Measurements from ENCODE around the gene PIP5K1C.
"Not testable (repeated sequence)": the region's sequence is repeated elsewhere in the genome, so short reads cannot be mapped to it uniquely, and the experiment has no call there.

The PIP5K1C gene

DNA sequence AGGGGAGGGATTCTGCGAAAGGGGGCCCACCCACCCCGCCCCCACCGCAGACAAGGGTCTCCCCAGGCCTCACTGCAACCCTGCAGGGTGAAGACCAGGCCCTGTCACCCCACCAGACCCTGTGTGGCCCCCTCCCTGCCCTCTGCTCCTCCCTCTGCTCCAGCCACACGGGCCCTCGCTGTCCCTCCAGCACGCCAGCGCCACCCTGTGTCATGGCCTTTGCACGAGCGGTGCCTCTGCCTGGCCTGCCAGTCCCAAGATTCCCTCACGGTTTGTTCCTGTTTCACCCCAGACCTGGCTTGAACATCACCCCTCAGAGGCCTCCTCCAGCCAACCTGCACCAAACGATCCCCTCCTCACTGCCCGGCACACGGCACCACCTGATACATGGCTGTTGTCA is 27.3 kb downstream of the PIP5K1C start:
- Histone ChIP-seq H3K4me3 (ENCODE audit: low read length) (no peak overlapping the region), H3K9ac (ENCODE audit: low read length) (no peak overlapping the region), H3K4me1 (ENCODE audit: control insufficient read depth, insufficient read depth, low read length) (peaks cover 39% of the 10 kb centered on the region), H3K27ac (ENCODE audit: low read depth, low read length) (peak overlapping the region; percentile 79), H3K36me3 (ENCODE audit: control insufficient read depth, insufficient read depth, low read length) (no peaks in the 10 kb centered on the region), H3K27me3 (ENCODE audit: control insufficient read depth, insufficient read depth, low read length) (no peaks in the 10 kb centered on the region)

DNA sequence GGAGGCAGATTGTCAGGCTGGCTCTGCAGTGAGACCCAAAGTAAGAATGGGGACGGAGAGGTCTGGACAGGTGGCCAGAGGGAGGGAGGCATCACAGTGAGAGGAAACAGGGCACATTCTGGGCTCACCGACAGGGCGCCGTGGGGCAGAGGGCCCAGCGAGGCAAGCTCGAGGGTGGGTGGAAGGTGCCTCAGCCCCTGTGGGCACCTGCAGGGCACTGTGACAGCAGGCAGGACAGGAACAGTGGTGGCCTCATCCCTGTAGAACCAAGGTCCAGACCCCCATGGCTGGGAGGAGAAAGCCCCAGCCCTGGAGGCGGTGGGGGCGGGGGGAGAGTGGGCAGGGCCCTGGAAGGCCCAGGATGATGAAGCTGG is 27.7 kb downstream of the PIP5K1C start:
- Histone ChIP-seq H3K4me1 (ENCODE audit: control insufficient read depth, insufficient read depth, low read length) (peaks cover 42% of the 10 kb centered on the region), H3K9ac (ENCODE audit: low read length) (no peak overlapping the region), H3K27me3 (ENCODE audit: control insufficient read depth, insufficient read depth, low read length) (no peaks in the 10 kb centered on the region), H3K27ac (ENCODE audit: low read depth, low read length) (peak overlapping the region; percentile 100), H3K36me3 (ENCODE audit: control insufficient read depth, insufficient read depth, low read length) (no peaks in the 10 kb centered on the region), H3K4me3 (ENCODE audit: low read length) (no peak overlapping the region)

DNA sequence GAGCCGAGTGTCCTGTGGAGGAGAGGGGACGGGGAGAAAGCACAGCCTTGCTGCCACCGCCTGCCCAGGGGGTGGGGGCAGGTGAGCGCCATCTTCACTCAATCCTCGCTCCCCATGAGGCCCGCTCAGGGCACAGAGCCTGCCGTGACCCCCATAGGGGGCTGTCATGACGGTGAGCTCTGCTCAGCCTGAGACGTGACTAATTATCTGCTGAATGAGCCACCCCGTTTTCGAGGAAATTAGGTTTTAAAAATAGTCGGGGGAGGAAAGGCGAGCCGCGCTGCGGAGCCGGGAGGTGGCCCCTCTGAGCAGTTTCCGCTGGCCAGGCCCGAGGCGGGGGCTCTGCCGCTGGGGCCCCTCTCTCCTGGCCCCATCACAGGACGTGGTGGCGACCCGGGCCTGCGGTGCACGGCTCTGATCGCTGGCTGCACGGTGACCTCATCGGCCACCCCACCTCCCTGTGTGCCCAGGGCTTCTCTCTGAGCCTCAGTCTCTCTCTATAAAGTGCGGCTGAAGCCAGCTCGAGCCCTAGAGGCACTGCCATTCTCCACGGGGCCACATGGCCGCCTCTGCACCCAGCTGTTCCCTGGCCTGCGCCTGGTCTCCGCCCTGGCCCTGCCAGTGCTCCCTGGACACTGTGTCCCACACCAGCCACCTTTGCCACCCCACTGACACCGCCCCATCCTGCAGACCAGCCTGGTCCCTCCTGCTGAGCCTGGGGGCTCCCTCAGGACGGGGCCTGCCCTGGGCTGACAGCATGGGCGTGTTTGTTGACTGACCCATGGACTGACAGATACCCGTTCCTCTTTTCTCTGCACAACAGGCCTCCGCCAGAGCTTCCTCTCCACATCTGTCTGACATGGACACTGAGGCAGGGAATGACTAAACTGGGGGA is 28.3 kb downstream of the PIP5K1C start:
- peaks cover 42% of the 10 kb centered on the region for H3K4me1 ChIP-seq (ENCODE audit: control insufficient read depth, insufficient read depth, low read length)
- H3K9ac ChIP-seq (ENCODE audit: low read length), result peak overlapping the region; percentile 34
- peak overlapping the region; percentile 69 for H3K4me3 ChIP-seq (ENCODE audit: low read length)
- peak overlapping the region; percentile 100 for H3K27ac ChIP-seq (ENCODE audit: low read depth, low read length)
- no peaks in the 10 kb centered on the region for H3K27me3 ChIP-seq (ENCODE audit: control insufficient read depth, insufficient read depth, low read length)
- no peaks in the 10 kb centered on the region for H3K36me3 ChIP-seq (ENCODE audit: control insufficient read depth, insufficient read depth, low read length)

DNA sequence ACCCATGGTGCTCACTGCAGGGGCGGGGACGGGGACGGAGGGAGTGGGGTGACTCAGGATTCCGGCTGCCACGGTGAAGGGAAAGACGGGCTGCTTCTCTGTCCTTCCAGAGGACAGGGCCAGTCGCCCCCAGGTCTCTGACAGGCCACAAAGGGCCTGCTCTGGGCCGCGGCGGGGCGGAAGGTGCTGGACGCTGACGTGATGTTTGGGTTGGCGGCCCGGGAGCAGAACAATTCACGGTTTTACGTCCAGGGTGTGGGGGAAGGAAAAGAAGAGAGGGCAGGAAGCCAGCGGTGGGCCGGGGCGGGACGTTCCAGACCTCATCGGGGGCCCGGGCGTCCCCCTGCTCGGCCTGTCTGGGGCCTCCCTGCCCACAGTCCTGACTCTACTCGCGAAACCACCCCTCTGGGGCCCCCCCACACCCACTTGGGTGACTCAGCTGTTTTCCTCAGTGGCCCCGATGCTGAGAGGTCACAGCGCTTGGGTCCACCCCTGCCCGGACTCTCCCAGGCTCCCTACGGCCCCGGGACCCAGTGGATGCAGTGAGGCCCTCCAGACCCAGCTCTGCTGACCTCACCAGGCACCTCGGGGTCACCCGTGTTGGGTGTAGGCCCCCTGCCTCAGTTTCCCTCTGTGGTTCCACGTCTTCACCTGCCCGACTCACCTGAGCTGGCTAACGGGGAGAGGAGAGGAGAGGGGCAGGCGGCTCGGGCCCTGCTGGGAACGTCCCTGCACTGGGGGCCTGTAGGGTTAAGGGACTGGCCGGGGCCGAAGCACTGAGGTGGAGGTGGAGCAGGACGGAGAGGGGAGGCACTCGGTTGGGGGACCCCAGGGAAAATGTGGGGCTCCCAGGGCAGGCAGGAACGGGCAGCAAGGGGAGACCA is 29.2 kb downstream of the PIP5K1C start:
- Histone ChIP-seq H3K4me3 (ENCODE audit: low read length) (peak overlapping the region; percentile 69), H3K9ac (ENCODE audit: low read length) (peak overlapping the region; percentile 89), H3K27me3 (ENCODE audit: control insufficient read depth, insufficient read depth, low read length) (no peaks in the 10 kb centered on the region), H3K4me1 (ENCODE audit: control insufficient read depth, insufficient read depth, low read length) (peaks cover 42% of the 10 kb centered on the region), H3K27ac (ENCODE audit: low read depth, low read length) (peak overlapping the region; percentile 100), H3K36me3 (ENCODE audit: control insufficient read depth, insufficient read depth, low read length) (no peaks in the 10 kb centered on the region)

DNA sequence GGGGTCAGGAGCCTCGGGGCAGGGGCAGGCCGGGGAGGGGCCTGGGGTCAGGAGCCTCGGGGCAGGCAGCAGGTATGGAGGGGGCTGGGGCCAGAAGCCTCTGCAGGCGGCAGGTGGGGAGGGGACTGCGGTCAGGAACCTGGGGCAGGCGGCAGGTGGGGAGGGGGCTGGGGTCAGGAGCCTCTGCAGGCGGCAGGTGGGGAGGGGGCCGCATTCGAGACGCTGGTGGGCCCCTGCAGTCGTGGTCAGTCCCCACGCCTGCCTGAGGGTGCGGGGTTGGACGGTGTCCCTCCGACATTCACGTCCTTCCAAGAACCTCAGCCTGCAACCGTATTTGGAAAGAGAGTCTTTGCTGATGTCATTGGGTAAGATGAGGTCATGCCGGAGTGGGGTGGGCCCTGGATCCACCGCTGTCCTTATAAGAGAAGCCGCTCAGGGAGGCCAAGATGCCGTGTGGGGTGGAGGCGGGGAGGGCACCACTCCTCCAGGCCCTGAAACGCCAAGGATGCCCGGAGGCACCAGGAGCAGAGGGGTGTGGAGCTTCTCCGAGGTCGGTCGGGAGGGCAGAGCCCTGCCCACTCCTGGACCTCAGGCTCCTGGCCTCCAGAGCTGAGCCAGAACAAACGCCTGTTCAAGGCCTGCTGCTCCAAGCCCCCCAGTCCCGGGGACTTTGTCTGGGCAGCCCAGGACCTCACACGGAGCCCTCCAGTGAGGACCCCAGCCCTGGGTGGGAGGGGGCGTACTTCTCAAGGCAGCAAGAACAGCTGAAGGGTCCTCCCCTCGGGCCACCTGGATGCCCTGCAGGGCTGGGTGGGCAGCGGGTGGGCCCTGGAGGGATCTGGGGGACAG is 30.1 kb downstream of the PIP5K1C start:
- peaks cover 42% of the 10 kb centered on the region for H3K4me1 ChIP-seq (ENCODE audit: control insufficient read depth, insufficient read depth, low read length)
- H3K9ac ChIP-seq (ENCODE audit: low read length), result peak overlapping the region; percentile 89
- H3K4me3 ChIP-seq (ENCODE audit: low read length), result peak overlapping the region; percentile 69
- peak overlapping the region; percentile 100 for H3K27ac ChIP-seq (ENCODE audit: low read depth, low read length)
- no peaks in the 10 kb centered on the region for H3K27me3 ChIP-seq (ENCODE audit: control insufficient read depth, insufficient read depth, low read length)
- no peaks in the 10 kb centered on the region for H3K36me3 ChIP-seq (ENCODE audit: control insufficient read depth, insufficient read depth, low read length)

DNA sequence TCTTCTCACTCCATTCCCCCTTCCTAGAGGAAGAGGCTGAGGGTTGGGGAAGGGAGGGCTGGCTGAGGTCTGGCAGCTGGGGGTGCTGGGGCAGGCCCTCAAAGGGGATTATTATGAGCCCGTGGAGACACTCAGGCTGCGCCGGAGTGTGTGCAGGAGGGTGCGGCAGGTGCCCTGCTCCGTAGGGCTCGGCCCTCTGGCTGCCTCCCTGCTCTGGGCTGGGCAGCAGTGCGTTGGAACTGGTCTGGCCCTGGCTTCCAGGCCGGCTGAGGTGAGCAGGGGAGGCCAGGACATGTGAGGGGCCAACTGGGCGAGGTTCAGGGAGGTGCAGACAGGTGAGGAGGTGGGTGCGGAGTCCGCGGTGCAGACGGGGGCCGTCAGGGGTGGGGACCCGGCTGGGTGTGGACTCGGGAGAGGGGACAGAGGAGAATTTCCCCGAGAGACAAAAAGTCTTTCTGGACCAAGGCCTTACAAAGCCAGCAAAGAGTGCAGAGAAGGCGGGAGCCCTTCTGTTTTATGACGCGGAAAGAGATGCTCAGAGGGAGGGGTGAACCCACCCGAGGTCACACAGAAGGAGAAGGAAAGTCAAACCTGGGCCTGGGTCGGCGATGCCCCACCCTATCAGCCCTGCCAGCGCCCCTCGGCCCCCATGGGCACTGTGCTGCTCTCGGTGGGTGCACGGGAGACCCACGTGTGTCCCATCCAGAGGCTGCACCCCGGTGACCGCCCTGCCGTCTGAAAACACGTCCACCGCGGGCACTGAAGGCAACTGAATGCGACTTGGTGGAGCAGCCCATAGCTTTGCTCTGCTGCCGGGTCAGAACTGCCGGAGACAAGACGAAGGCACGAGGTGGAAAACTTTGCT is 31.0 kb downstream of the PIP5K1C start:
- H3K27me3 ChIP-seq (ENCODE audit: control insufficient read depth, insufficient read depth, low read length), result no peaks in the 10 kb centered on the region
- peak overlapping the region; percentile 19 for H3K4me3 ChIP-seq (ENCODE audit: low read length)
- H3K4me1 ChIP-seq (ENCODE audit: control insufficient read depth, insufficient read depth, low read length), result peaks cover 42% of the 10 kb centered on the region
- peak overlapping the region; percentile 100 for H3K27ac ChIP-seq (ENCODE audit: low read depth, low read length)
- H3K9ac ChIP-seq (ENCODE audit: low read length), result no peak overlapping the region
- H3K36me3 ChIP-seq (ENCODE audit: control insufficient read depth, insufficient read depth, low read length), result no peaks in the 10 kb centered on the region

DNA sequence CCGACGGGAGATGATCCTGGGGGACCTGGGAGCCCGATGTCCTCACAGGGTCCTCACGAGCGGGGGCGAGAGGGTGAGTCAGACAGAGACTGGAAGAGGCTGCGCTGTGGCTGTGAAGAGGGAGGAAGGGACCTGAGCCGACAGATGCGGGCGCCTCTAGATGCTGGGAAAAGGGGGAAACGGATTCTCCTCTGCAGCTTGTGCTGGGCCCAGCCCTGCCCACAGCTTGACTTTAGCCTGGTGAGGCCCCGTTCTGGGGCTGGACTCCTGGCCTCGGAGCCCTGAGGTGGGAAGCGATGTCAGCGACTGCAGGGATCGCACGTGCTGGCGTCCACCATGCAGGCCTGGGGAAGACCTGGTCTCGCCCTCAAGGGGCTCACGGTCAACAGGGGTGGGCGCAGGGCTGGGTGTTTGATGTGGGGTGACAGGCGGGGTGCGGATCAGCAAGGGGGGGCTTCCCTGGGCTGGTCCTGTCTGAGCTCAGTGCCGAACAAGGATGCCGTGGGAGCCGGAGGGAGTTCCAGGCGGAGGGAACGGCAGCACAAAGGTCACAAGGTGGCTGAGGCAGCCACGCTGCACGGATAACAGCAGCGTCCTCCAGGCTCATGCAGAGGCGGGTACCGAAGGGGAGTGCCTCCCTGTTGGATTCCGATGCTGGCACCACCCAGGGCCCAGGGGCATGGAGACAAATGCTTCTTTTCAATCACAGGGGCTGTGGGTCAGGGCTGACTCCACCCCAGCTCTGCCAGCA is 31.8 kb downstream of the PIP5K1C start:
- no peak overlapping the region for H3K9ac ChIP-seq (ENCODE audit: low read length)
- H3K36me3 ChIP-seq (ENCODE audit: control insufficient read depth, insufficient read depth, low read length), result peaks cover 7% of the 10 kb centered on the region
- H3K4me1 ChIP-seq (ENCODE audit: control insufficient read depth, insufficient read depth, low read length), result peaks cover 42% of the 10 kb centered on the region
- peak overlapping the region; percentile 19 for H3K4me3 ChIP-seq (ENCODE audit: low read length)
- peak overlapping the region; percentile 100 for H3K27ac ChIP-seq (ENCODE audit: low read depth, low read length)
- no peaks in the 10 kb centered on the region for H3K27me3 ChIP-seq (ENCODE audit: control insufficient read depth, insufficient read depth, low read length)

DNA sequence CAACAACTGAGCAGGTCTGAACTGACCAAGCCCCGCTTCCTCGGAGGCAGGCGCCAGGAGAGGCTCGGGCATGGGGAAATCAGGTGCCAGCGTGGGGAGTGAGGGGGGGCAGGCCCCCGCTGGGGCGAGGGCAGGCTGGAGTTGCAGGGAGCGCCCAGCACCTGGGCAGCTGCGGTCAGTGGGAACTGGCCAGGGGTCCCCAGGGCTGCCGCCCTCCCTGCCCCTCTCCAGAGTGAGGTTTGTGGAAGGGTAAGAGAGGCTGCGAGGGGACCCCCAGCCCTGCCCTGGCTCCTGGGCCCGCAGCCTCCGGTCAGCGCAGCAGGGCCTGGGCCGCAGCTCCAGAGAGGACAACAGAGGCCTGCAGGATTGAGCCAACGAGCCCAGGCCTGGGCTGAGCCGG is 32.5 kb downstream of the PIP5K1C start:
- H3K4me3 ChIP-seq (ENCODE audit: low read length), result no peak overlapping the region
- H3K27me3 ChIP-seq (ENCODE audit: control insufficient read depth, insufficient read depth, low read length), result no peaks in the 10 kb centered on the region
- peaks cover 39% of the 10 kb centered on the region for H3K4me1 ChIP-seq (ENCODE audit: control insufficient read depth, insufficient read depth, low read length)
- peaks cover 12% of the 10 kb centered on the region for H3K36me3 ChIP-seq (ENCODE audit: control insufficient read depth, insufficient read depth, low read length)
- peak overlapping the region; percentile 100 for H3K27ac ChIP-seq (ENCODE audit: low read depth, low read length)
- H3K9ac ChIP-seq (ENCODE audit: low read length), result no peak overlapping the region

DNA sequence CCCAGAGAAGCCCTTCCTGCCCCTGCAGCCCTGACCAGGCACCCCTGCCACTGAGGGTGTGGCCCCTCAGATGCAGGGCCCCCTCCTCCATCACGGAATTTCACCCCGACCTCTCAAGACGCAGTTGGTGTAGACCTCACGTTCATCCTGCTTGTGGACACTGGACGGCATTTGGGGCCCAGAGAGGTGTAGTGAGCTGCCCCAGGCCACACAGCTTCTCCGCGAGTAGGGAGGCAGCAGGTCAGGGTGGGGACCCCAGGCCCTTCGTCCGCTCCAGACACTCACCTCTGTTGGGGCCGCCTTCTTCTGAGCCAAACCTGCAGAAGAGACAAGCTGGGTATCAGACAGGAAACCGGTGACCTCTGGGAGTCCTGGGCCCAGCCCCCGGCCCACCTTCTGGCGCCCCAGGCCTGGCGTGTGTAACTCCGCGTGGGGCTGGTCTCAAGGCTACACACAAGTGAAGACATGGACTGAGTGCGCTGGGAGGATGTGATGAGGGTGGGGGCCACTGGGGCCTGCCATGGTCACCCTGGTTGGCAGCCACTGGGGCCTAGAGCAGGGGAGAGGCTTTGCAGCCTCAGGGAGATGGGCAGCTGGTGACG is 33.1 kb downstream of the PIP5K1C start:
- Histone ChIP-seq H3K27ac (ENCODE audit: low read depth, low read length) (peak overlapping the region; percentile 100), H3K27me3 (ENCODE audit: control insufficient read depth, insufficient read depth, low read length) (no peaks in the 10 kb centered on the region)

DNA sequence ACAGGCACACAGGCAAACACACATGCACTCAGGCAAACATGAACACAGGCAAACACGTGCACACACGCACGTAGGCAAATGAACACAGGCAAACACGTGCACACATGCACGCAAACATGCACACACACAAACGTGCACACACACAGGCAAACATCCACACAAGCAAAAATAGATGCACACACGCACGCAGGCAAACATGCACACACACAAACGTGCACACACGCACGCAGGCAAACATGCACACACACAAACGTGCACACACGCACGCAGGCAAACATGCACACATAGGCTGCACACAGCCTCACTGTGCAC is 33.8 kb downstream of the PIP5K1C start:
- not testable (repeated sequence) for H3K4me3 ChIP-seq (ENCODE audit: low read length); H3K9ac ChIP-seq (ENCODE audit: low read length); H3K27ac ChIP-seq (ENCODE audit: low read depth, low read length); H3K27me3 ChIP-seq (ENCODE audit: control insufficient read depth, insufficient read depth, low read length)
- Histone ChIP-seq H3K4me1 (ENCODE audit: control insufficient read depth, insufficient read depth, low read length) (peaks cover 29% of the 10 kb centered on the region), H3K36me3 (ENCODE audit: control insufficient read depth, insufficient read depth, low read length) (peaks cover 17% of the 10 kb centered on the region)

More for the DNA sequence above, 33.1 kb downstream of the PIP5K1C start:
- H3K9ac ChIP-seq (ENCODE audit: low read length), result no peak overlapping the region
- peaks cover 14% of the 10 kb centered on the region for H3K36me3 ChIP-seq (ENCODE audit: control insufficient read depth, insufficient read depth, low read length)
- H3K4me1 ChIP-seq (ENCODE audit: control insufficient read depth, insufficient read depth, low read length), result peaks cover 35% of the 10 kb centered on the region
- H3K4me3 ChIP-seq (ENCODE audit: low read length), result no peak overlapping the region
